Measurements from ENCODE around the gene SGTA. TPM values are rescaled to one million over a fixed set of nuclear protein-coding genes. Genes with fewer than 3 reads are reported as not detected.

SGTA gene
- total and polyA plus RNA-seq, 2 of the 8 experiments (the other 6 are each of a cell fraction or from before 2014, with no cell fraction given) = 86.8 to 130 TPM

- Histone ChIP-seq H3K56ac (replicated peaks; ENCODE audit: insufficient read length, low read depth, low read length) (no peak overlapping the region), H2BK15ac (ENCODE audit: low read length) (no peak overlapping the region)
- CTCF ChIA-PET (ENCODE audit: partially characterized antibody) = interaction anchor here (0.6 to 0.8 kb wide), 3 partner anchors 108 to 988 kb away, joined by 3 read pairs; no protein-coding TSS in a partner anchor
- TF ChIP-seq CHD2 (IDR thresholded peaks at IDR 0.05; ENCODE audit: low read length) (no peak), NRF1 (IDR thresholded peaks at IDR 0.05; ENCODE audit: low read depth, low read length) (no peak), ATF3 (IDR thresholded peaks at IDR 0.05; ENCODE audit: insufficient read depth, low read depth, low read length) (no peak), KDM5A (IDR thresholded peaks at IDR 0.05; ENCODE audit: low read length) (no peak), BACH1 (IDR thresholded peaks at IDR 0.05; ENCODE audit: low read length) (no peak), GABPA (IDR thresholded peaks at IDR 0.05; ENCODE audit: borderline replicate concordance, insufficient read depth, low read length) (no peak), CHD1 (IDR thresholded peaks at IDR 0.05; ENCODE audit: low read depth, low read length) (no peak), JUN (IDR thresholded peaks at IDR 0.05; ENCODE audit: low read depth, low read length) (no peak), KDM4A (IDR thresholded peaks at IDR 0.05; ENCODE audit: low read depth, low read length, severe bottlenecking) (no peak), EGR1 (IDR thresholded peaks at IDR 0.05; ENCODE audit: borderline replicate concordance, low read depth, low read length) (no peak), EZH2 (IDR thresholded peaks at IDR 0.05; ENCODE audit: low read depth, low read length, severe bottlenecking) (no peak), POLR2AphosphoS5 (IDR thresholded peaks at IDR 0.05; ENCODE audit: low read depth, low read length) (no peak), MAFK (IDR thresholded peaks at IDR 0.05; ENCODE audit: low read depth, low read length) (no peak), SIX5 (IDR thresholded peaks at IDR 0.05; ENCODE audit: low read depth, low read length) (no peak), SIN3A (conservative IDR thresholded peaks at IDR 0.05 in 1 of 2, IDR thresholded peaks at IDR 0.05 in 1 of 2; ENCODE audit: low read depth in 1 of 2, low read length in 2 of 2) (no peak)
These were observed 27.3 kb downstream of the SGTA start for GRCh38 chr19:2755811-2756210.

More at GRCh38 chr19:2755811-2756210, 27.3 kb downstream of the SGTA start:
- Histone ChIP-seq H3K4me1 (replicated peaks in 1 of 4; ENCODE audit: control insufficient read depth in 3 of 4, insufficient read depth in 4 of 4, low read length in 3 of 4) (no peaks in the 10 kb centered on the region), H3K4me3 (ENCODE audit: extremely low read depth in 1 of 4, insufficient read depth in 2 of 4, low read depth in 3 of 4, low read length in 4 of 4) (no peak overlapping the region), H2AFZ (ENCODE audit: low read length) (no peak overlapping the region), H4K8ac (ENCODE audit: extremely low read depth, insufficient read depth, low read length) (no peak overlapping the region), H4K20me1 (replicated peaks in 1 of 2; ENCODE audit: control insufficient read depth in 1 of 2, insufficient read depth in 2 of 2, low read length in 2 of 2) (peaks cover 0 to 10% of the 10 kb centered on the region in 2 experiments), H3K27me3 (replicated peaks in 1 of 4; ENCODE audit: control insufficient read depth in 3 of 4, extremely low read depth in 1 of 4, insufficient read depth in 3 of 4, low read length in 3 of 4) (no peaks in the 10 kb centered on the region), H2BK12ac (ENCODE audit: low read depth, low read length) (no peak overlapping the region), H3K23ac (ENCODE audit: insufficient read length) (no peak overlapping the region), H3K18ac (ENCODE audit: extremely low read depth, low read length) (no peak overlapping the region), H3K36me3 (ENCODE audit: control insufficient read depth in 2 of 4, insufficient read depth in 4 of 4, low read length in 3 of 4) (peaks cover 15 to 48% (median 33%) of the 10 kb centered on the region in 4 experiments), H2BK120ac (replicated peaks; ENCODE audit: low read depth, low read length) (no peak overlapping the region), H2AK5ac (ENCODE audit: low read depth, low read length) (no peak overlapping the region), H3K23me2 (ENCODE audit: low read depth, low read length) (no peaks in the 10 kb centered on the region), H4K5ac (ENCODE audit: insufficient read length, low read depth, low read length) (no peak overlapping the region), H2BK20ac (ENCODE audit: low read length) (no peak overlapping the region), H3K4me2 (ENCODE audit: insufficient read depth in 1 of 2, low read depth in 2 of 2, low read length in 2 of 2) (no peak overlapping the region), H3K4ac (replicated peaks; ENCODE audit: insufficient read length, low read depth, low read length) (no peak overlapping the region), H3K27ac (ENCODE audit: low read depth, low read length) (no peak overlapping the region), H3K14ac (ENCODE audit: insufficient read length) (no peak overlapping the region), H2BK5ac (ENCODE audit: low read depth, low read length) (no peak overlapping the region), H4K91ac (replicated peaks; ENCODE audit: insufficient read length, low read length) (no peak overlapping the region), H3K9ac (replicated peaks in 1 of 4; ENCODE audit: extremely low read depth in 1 of 4, low read depth in 3 of 4, low read length in 3 of 4) (no peak overlapping the region), H3K79me1 (ENCODE audit: low read depth, low read length) (no peaks in the 10 kb centered on the region), H3K9me3 (ENCODE audit: insufficient read depth in 2 of 2, low read depth in 1 of 2, low read length in 1 of 2) (no peaks in the 10 kb centered on the region), H3K79me2 (ENCODE audit: control insufficient read depth in 1 of 2, insufficient read depth in 2 of 2, low read length in 2 of 2) (no peaks in the 10 kb centered on the region)
- no peak for FAIRE-seq
- POLR2A ChIA-PET (ENCODE audit: partially characterized antibody) = interaction anchor here (0.6 to 1.1 kb wide), 2 partner anchors 22 to 507 kb away, joined by 3 read pairs; no protein-coding TSS in a partner anchor
- no peak for DNase-seq (ENCODE audit: low read depth in 1 of 2, low spot score in 2 of 2)
- WGBS, 2 experiments (ENCODE audit: extremely low coverage in 1 of 2, insufficient coverage in 1 of 2, insufficient read length in 1 of 2, insufficient replicate concordance in 2 of 2, low coverage in 1 of 2, low lambda C conversion rate in 2 of 2, missing lambda C conversion rate in 1 of 2) = 91% methylated on average over 15 of the region's 16 CpGs; no CpG with 5 or more reads in 1 of the 2 experiments

Measured in H1 (cell line).